WTC11 (cell line): ENCODE results near the gene FAM76B. TPM values are rescaled to one million over a fixed set of nuclear protein-coding genes. Genes with fewer than 3 reads are reported as not detected.

Experiments used
- ATAC-seq: fragments of 200-7000 bp; cut with Tn5 transposase; 2 replicates; pipeline ENCODE4 v1.10.0; 2021; ENCODE audit warnings: mild to moderate bottlenecking, moderate library complexity
- Bru-seq: library from RNA; stranded (reverse); fragments of 400-500 nt; gene quantifications from one replicate; lab custom pipeline; 2021; lab: Mats Ljungman, UMichigan
- CTCF ChIA-PET: fragments of 300-600 bp; sonication (Branson Sonifier 250); formaldehyde crosslinking; loops from one replicate; lab custom pipeline; 2021; ENCODE audit warnings: antibody characterized with exemption; lab: Charles Lee
- POLR2A ChIA-PET: fragments of 350-600 bp; sonication (Branson Sonifier 250); formaldehyde crosslinking; loops from one replicate; lab custom pipeline; 2021; ENCODE audit warnings: antibody characterized with exemption; lab: Charles Lee
- DNase-seq: peaks from one replicate; pipeline ENCODE4 v3.0.0; 2021; ENCODE audit warnings: low spot score
- H3K27ac Mint-ChIP-seq: 2 replicates; pipeline ENCODE4 v1.8.0; 2021; ENCODE audit warnings: mixed read lengths
- H3K27me3 Mint-ChIP-seq: 2 replicates; pipeline ENCODE4 v1.8.0; 2021; ENCODE audit warnings: low read depth, mild to moderate bottlenecking, moderate library complexity, mixed read lengths
- H3K36me3 Mint-ChIP-seq: 2 replicates; pipeline ENCODE4 v1.8.0; 2021; ENCODE audit warnings: mixed read lengths
- H3K4me1 Mint-ChIP-seq: 2 replicates; pipeline ENCODE4 v1.8.0; 2022; ENCODE audit warnings: mixed read lengths
- H3K4me3 Mint-ChIP-seq: 2 replicates; pipeline ENCODE4 v1.8.0; 2021; ENCODE audit warnings: mild to moderate bottlenecking, moderate library complexity, mixed read lengths
- H3K9me3 Mint-ChIP-seq: 2 replicates; pipeline ENCODE4 v1.8.0; 2021; ENCODE audit warnings: mixed read lengths
- ATF1 ChIP-seq: sonication (generic); formaldehyde crosslinking; IDR thresholded peaks from 2 replicates; pipeline ENCODE4 v1.8.1; 2023; ENCODE audit warnings: mild to moderate bottlenecking, moderate library complexity, missing genetic modification reagents
- CREM ChIP-seq: sonication (generic); formaldehyde crosslinking; IDR thresholded peaks from 2 replicates; pipeline ENCODE4 v1.8.1; 2022; ENCODE audit warnings: mild to moderate bottlenecking, missing genetic modification reagents, moderate library complexity
- ESRRA ChIP-seq: sonication (generic); formaldehyde crosslinking; IDR thresholded peaks from 2 replicates; pipeline ENCODE4 v1.8.1; 2022; ENCODE audit warnings: mild to moderate bottlenecking, missing genetic modification reagents, borderline replicate concordance
- GABPB1 ChIP-seq: sonication (generic); formaldehyde crosslinking; IDR thresholded peaks from 2 replicates; pipeline ENCODE4 v1.8.1; 2023; ENCODE audit warnings: mild to moderate bottlenecking, missing genetic modification reagents
- GRHL2 ChIP-seq: fragments of 250-450 bp; sonication (Bioruptor Pico); IDR thresholded peaks from 2 replicates; pipeline ENCODE4 v1.8.0; 2022; ENCODE audit warnings: mild to moderate bottlenecking, moderate library complexity; ENCODE audit not compliant: insufficient replicate concordance, severe bottlenecking
- JUN ChIP-seq: sonication (generic); formaldehyde crosslinking; IDR thresholded peaks from 2 replicates; pipeline ENCODE4 v1.8.0; 2023; ENCODE audit warnings: mild to moderate bottlenecking, missing genetic modification reagents
- NR1H2 ChIP-seq: sonication (generic); formaldehyde crosslinking; IDR thresholded peaks from 2 replicates; pipeline ENCODE4 v1.9.0; 2021; ENCODE audit warnings: mild to moderate bottlenecking, moderate library complexity, missing genetic modification reagents
- PRRX2 ChIP-seq: fragments of 250-450 bp; sonication (Bioruptor Pico); IDR thresholded peaks from 2 replicates; pipeline ENCODE4 v1.8.0; 2021; ENCODE audit warnings: mild to moderate bottlenecking
- RELA ChIP-seq: sonication (generic); formaldehyde crosslinking; IDR thresholded peaks from 2 replicates; pipeline ENCODE4 v1.8.1; 2022; ENCODE audit warnings: missing genetic modification reagents, mild to moderate bottlenecking, borderline replicate concordance
- SOX15 ChIP-seq: fragments of 250-450 bp; sonication (Bioruptor Pico); IDR thresholded peaks from 2 replicates; pipeline ENCODE4 v1.9.0; 2021; ENCODE audit warnings: mild to moderate bottlenecking
- SP1 ChIP-seq: sonication (generic); formaldehyde crosslinking; conservative IDR thresholded peaks from 2 replicates; pipeline ENCODE4 v1.8.1; 2022; ENCODE audit warnings: missing genetic modification reagents
- TCF7 ChIP-seq: sonication (generic); formaldehyde crosslinking; IDR thresholded peaks from 2 replicates; pipeline ENCODE4 v1.8.0; 2022; ENCODE audit warnings: mild to moderate bottlenecking, low read depth, missing genetic modification reagents, moderate library complexity
- TP53 ChIP-seq: sonication (generic); formaldehyde crosslinking; IDR thresholded peaks from 2 replicates; pipeline ENCODE4 v1.8.1; 2023; ENCODE audit warnings: mild to moderate bottlenecking, missing genetic modification reagents
- ZBTB21 ChIP-seq: sonication (generic); formaldehyde crosslinking; IDR thresholded peaks from 2 replicates; pipeline ENCODE4 v1.8.1; 2023; ENCODE audit warnings: mild to moderate bottlenecking, missing genetic modification reagents, borderline replicate concordance
- ZNF138 ChIP-seq: sonication (generic); formaldehyde crosslinking; conservative IDR thresholded peaks from 2 replicates; pipeline ENCODE4 v1.8.1; 2022; ENCODE audit warnings: mild to moderate bottlenecking, moderate library complexity, missing genetic modification reagents
- ZNF423 ChIP-seq: fragments of 250-450 bp; sonication (Bioruptor Pico); IDR thresholded peaks from 2 replicates; pipeline ENCODE4 v2.1.2; 2022; ENCODE audit warnings: mild to moderate bottlenecking, moderate library complexity
- long read RNA-seq, 3 experiments: library from RNA in 1 of 3; library from capped mRNA in 1 of 3; library from polyadenylated mRNA in 1 of 3; unstranded in 2 of 3; stranded (forward) in 1 of 3; transcript quantifications; one replicate each; pipeline ENCODE4 v2.0.0, GENCODE V29; 2021
- total RNA-seq: library from RNA; stranded (reverse); gene quantifications from 3 replicates; pipeline ENCODE4 v1.2.3, GENCODE V29; 2021
- TF ChIP-seq, protein P1 (sequence below): sonication (generic); formaldehyde crosslinking; IDR thresholded peaks from 2 replicates; pipeline ENCODE4 v1.8.1; 2023; ENCODE audit warnings: mild to moderate bottlenecking, missing genetic modification reagents, borderline replicate concordance
- TF ChIP-seq, protein P2 (sequence below): sonication (generic); formaldehyde crosslinking; IDR thresholded peaks from 2 replicates; pipeline ENCODE4 v1.8.0; 2022; ENCODE audit warnings: missing genetic modification reagents
- TF ChIP-seq, protein P3 (sequence below): sonication (generic); formaldehyde crosslinking; IDR thresholded peaks from 2 replicates; pipeline ENCODE4 v1.8.0; 2023; ENCODE audit warnings: mild to moderate bottlenecking, missing genetic modification reagents
- TF ChIP-seq, protein P4 (sequence below): sonication (generic); formaldehyde crosslinking; IDR thresholded peaks from 2 replicates; pipeline ENCODE4 v1.8.1; 2023; ENCODE audit warnings: mild to moderate bottlenecking, missing genetic modification reagents
- TF ChIP-seq, protein P5 (sequence below): sonication (generic); formaldehyde crosslinking; IDR thresholded peaks from 2 replicates; pipeline ENCODE4 v1.8.0; 2022; ENCODE audit warnings: mild to moderate bottlenecking, missing genetic modification reagents

The FAM76B gene
- total RNA-seq (30.0 to 32.0 TPM (median 30.0 TPM) in 3 replicates), Bru-seq, nascent RNA (percentile 95 among the genes with signal in this experiment)
- long read RNA-seq, experiment 1, transcript FAM76B-204 (10 exons, 2,546 nt) = minor isoform, 6 of 134 reads
- long read RNA-seq, experiment 1, transcript FAM76B-202 (11 exons, 3,823 nt) = minor isoform, 15 of 134 reads
- long read RNA-seq, experiment 1, transcript FAM76B-201 (10 exons, 3,952 nt) = major isoform, 53 of 134 reads
- long read RNA-seq, experiment 1, partial matches to known transcripts = 8 of 134 reads
- long read RNA-seq, experiment 1, other reads (novel, unspliced or antisense) = 51 of 134 reads
- long read RNA-seq, experiment 2, partial matches to known transcripts = 2 of 21 reads
- long read RNA-seq, experiment 2, other reads (novel, unspliced or antisense) = 11 of 21 reads
- long read RNA-seq, experiment 3, transcript FAM76B-201 (10 exons, 3,952 nt) = major isoform, 5 of 11 reads
- long read RNA-seq, experiment 3, partial matches to known transcripts = 0 of 11 reads
- long read RNA-seq, experiment 3, other reads (novel, unspliced or antisense) = 4 of 11 reads

DNA sequence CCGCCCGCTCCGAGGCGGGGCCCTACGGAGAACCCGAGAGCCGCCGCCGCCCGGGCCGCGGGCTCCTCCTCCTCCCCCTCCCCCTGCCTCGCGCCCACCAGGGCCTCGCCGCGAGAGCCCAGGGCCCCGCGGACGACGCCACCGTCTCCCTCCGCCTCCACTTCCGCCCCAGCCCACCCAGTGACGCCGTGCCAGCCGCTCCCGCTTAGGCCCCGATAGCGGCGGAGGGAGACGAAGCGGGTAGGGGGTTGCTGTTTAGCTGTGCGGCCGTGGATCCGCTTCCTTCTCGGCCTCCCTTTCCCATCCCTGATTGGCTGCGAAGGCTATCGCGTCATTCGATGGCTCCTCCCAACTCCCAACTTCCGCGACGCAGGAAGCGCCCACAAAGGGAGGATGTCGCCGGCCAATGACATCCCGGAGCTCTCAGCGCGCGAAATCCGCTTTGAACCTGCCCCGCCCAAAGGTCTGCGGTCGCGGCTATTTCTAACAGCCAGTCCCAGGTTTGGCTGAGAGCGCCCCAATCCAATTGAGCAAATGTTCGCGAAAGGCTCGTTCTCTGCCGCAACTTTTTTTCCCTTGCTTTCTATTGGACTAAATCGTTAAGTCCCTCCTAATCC is at the start of gene FAM76B:
FAM76B (minus strand) TSS at position 277 of the 617 bp plus-strand sequence. CDS start 304 bp downstream, outside the sequence.
- H3K27me3 Mint-ChIP-seq = no peaks in the 10 kb centered on the region
- ChIA-PET CTCF (interaction anchor here (1.3 to 1.8 kb wide), 5 partner anchors 47 to 722 kb away, joined by 3 to 10 read pairs (median 5); partner anchors contain the start of gene MAML2), POLR2A (interaction anchor here (0.8 to 3.7 kb wide), 7 partner anchors 21 to 723 kb away, joined by 3 to 25 read pairs (median 5); partner anchors contain the start of genes CCDC82, JRKL, SESN3 and SRSF8)
- TF ChIP-seq ATF1 (CRISPR knock-in tag) (no peak), ZNF423 (peak; percentile 82), GABPB1 (CRISPR knock-in tag) (peak; percentile 84), ZBTB21 (CRISPR knock-in tag) (peak; percentile 97), SOX15 (CRISPR knock-in tag) (no peak), SP1 (CRISPR knock-in tag) (peak; percentile 93), JUN (CRISPR knock-in tag) (no peak), ZNF138 (CRISPR knock-in tag) (no peak), GRHL2 (CRISPR knock-in tag) (no peak), CREM (CRISPR knock-in tag) (peak; percentile 87; the same call in 1 of the 2 replicates), ESRRA (CRISPR knock-in tag) (peak; percentile 72; the same call in 1 of the 2 replicates), TCF7 (CRISPR knock-in tag) (no peak), TP53 (CRISPR knock-in tag) (no peak), RELA (no peak), PRRX2 (CRISPR knock-in tag) (no peak), NR1H2 (CRISPR knock-in tag) (no peak)
- TF ChIP-seq, protein P1, sequence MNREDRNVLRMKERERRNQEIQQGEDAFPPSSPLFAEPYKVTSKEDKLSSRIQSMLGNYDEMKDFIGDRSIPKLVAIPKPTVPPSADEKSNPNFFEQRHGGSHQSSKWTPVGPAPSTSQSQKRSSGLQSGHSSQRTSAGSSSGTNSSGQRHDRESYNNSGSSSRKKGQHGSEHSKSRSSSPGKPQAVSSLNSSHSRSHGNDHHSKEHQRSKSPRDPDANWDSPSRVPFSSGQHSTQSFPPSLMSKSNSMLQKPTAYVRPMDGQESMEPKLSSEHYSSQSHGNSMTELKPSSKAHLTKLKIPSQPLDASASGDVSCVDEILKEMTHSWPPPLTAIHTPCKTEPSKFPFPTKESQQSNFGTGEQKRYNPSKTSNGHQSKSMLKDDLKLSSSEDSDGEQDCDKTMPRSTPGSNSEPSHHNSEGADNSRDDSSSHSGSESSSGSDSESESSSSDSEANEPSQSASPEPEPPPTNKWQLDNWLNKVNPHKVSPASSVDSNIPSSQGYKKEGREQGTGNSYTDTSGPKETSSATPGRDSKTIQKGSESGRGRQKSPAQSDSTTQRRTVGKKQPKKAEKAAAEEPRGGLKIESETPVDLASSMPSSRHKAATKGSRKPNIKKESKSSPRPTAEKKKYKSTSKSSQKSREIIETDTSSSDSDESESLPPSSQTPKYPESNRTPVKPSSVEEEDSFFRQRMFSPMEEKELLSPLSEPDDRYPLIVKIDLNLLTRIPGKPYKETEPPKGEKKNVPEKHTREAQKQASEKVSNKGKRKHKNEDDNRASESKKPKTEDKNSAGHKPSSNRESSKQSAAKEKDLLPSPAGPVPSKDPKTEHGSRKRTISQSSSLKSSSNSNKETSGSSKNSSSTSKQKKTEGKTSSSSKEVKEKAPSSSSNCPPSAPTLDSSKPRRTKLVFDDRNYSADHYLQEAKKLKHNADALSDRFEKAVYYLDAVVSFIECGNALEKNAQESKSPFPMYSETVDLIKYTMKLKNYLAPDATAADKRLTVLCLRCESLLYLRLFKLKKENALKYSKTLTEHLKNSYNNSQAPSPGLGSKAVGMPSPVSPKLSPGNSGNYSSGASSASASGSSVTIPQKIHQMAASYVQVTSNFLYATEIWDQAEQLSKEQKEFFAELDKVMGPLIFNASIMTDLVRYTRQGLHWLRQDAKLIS (CRISPR knock-in tag) = no peak
- TF ChIP-seq, protein P2, sequence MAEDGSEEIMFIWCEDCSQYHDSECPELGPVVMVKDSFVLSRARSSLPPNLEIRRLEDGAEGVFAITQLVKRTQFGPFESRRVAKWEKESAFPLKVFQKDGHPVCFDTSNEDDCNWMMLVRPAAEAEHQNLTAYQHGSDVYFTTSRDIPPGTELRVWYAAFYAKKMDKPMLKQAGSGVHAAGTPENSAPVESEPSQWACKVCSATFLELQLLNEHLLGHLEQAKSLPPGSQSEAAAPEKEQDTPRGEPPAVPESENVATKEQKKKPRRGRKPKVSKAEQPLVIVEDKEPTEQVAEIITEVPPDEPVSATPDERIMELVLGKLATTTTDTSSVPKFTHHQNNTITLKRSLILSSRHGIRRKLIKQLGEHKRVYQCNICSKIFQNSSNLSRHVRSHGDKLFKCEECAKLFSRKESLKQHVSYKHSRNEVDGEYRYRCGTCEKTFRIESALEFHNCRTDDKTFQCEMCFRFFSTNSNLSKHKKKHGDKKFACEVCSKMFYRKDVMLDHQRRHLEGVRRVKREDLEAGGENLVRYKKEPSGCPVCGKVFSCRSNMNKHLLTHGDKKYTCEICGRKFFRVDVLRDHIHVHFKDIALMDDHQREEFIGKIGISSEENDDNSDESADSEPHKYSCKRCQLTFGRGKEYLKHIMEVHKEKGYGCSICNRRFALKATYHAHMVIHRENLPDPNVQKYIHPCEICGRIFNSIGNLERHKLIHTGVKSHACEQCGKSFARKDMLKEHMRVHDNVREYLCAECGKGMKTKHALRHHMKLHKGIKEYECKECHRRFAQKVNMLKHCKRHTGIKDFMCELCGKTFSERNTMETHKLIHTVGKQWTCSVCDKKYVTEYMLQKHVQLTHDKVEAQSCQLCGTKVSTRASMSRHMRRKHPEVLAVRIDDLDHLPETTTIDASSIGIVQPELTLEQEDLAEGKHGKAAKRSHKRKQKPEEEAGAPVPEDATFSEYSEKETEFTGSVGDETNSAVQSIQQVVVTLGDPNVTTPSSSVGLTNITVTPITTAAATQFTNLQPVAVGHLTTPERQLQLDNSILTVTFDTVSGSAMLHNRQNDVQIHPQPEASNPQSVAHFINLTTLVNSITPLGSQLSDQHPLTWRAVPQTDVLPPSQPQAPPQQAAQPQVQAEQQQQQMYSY (CRISPR knock-in tag) = no peak
- TF ChIP-seq, protein P3, sequence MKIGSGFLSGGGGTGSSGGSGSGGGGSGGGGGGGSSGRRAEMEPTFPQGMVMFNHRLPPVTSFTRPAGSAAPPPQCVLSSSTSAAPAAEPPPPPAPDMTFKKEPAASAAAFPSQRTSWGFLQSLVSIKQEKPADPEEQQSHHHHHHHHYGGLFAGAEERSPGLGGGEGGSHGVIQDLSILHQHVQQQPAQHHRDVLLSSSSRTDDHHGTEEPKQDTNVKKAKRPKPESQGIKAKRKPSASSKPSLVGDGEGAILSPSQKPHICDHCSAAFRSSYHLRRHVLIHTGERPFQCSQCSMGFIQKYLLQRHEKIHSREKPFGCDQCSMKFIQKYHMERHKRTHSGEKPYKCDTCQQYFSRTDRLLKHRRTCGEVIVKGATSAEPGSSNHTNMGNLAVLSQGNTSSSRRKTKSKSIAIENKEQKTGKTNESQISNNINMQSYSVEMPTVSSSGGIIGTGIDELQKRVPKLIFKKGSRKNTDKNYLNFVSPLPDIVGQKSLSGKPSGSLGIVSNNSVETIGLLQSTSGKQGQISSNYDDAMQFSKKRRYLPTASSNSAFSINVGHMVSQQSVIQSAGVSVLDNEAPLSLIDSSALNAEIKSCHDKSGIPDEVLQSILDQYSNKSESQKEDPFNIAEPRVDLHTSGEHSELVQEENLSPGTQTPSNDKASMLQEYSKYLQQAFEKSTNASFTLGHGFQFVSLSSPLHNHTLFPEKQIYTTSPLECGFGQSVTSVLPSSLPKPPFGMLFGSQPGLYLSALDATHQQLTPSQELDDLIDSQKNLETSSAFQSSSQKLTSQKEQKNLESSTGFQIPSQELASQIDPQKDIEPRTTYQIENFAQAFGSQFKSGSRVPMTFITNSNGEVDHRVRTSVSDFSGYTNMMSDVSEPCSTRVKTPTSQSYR (CRISPR knock-in tag) = peak; percentile 83; the same call in 1 of the 2 replicates
- TF ChIP-seq, protein P4, sequence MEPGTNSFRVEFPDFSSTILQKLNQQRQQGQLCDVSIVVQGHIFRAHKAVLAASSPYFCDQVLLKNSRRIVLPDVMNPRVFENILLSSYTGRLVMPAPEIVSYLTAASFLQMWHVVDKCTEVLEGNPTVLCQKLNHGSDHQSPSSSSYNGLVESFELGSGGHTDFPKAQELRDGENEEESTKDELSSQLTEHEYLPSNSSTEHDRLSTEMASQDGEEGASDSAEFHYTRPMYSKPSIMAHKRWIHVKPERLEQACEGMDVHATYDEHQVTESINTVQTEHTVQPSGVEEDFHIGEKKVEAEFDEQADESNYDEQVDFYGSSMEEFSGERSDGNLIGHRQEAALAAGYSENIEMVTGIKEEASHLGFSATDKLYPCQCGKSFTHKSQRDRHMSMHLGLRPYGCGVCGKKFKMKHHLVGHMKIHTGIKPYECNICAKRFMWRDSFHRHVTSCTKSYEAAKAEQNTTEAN (CRISPR knock-in tag) = no peak
- TF ChIP-seq, protein P5, sequence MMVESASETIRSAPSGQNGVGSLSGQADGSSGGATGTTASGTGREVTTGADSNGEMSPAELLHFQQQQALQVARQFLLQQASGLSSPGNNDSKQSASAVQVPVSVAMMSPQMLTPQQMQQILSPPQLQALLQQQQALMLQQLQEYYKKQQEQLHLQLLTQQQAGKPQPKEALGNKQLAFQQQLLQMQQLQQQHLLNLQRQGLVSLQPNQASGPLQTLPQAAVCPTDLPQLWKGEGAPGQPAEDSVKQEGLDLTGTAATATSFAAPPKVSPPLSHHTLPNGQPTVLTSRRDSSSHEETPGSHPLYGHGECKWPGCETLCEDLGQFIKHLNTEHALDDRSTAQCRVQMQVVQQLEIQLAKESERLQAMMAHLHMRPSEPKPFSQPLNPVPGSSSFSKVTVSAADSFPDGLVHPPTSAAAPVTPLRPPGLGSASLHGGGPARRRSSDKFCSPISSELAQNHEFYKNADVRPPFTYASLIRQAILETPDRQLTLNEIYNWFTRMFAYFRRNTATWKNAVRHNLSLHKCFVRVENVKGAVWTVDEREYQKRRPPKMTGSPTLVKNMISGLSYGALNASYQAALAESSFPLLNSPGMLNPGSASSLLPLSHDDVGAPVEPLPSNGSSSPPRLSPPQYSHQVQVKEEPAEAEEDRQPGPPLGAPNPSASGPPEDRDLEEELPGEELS (CRISPR knock-in tag) = no peak

More for the DNA sequence above, at the start of gene FAM76B:
- Mint-ChIP-seq H3K27ac (peak within 1 kb of the TSS; percentile 100), H3K4me3 (peak within 1 kb of the TSS; percentile 99), H3K4me1 (peaks cover 31% of the 10 kb centered on the region), H3K9me3 (no peaks in the 10 kb centered on the region), H3K36me3 (peaks cover 29% of the 10 kb centered on the region)
- peak; percentile 80 for ATAC-seq
- peak; percentile 97 for DNase-seq
